Measurements from ENCODE around the gene HMG20A. TPM values are rescaled to one million over a fixed set of nuclear protein-coding genes. Genes with fewer than 3 reads are reported as not detected.
A peak's percentile ranks its signal among the peaks of the same experiment; 100 is the strongest.

Gene HMG20A
- total RNA-seq, 1 experiment from 2014 or later = 62.2 TPM

DNA sequence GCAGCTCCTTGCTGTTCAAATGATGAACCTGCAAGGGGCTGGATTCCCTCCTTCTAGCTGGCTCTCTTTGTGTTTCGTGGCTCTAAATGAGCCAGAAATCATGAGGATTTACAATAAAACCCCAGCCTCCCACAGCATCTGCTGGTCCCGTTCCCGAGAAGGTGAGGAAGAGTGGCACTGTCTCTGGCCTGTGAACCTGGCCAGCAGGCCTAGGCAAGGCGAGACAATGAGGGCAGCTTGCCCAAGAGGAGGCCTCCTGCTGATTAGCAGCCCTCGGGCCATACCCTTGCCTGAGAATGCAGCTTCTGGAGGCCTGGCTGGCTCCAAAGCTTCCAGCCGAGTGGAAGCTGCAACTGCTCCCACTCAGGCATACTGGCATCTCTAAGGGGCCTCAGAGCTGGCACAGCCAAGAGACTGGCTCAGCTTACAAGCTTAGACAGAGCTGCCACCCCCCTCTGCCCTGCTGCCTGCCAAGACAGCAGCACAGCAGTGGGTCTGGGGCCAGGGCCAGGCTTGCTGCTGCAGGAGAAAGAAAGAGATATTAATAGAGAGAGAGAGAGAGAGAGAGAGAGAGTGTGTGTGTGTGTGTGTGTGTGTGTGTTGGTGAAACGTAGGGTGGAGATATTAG is 76.5 kb downstream of the HMG20A start:
- H3K4me1 Mint-ChIP-seq = peaks cover 56% of the 10 kb centered on the region
- TF ChIP-seq GABPB1 (CRISPR knock-in tag; IDR thresholded peaks at IDR 0.05) (no peak), NFE2L1 (CRISPR knock-in tag; IDR thresholded peaks at IDR 0.05) (no peak), PRRX2 (CRISPR knock-in tag; IDR thresholded peaks at IDR 0.05) (no peak), FOXP1 (CRISPR knock-in tag; IDR thresholded peaks at IDR 0.05; ENCODE audit: borderline replicate concordance) (no peak), ZNF317 (CRISPR knock-in tag; IDR thresholded peaks at IDR 0.05; ENCODE audit: borderline replicate concordance, low read depth) (no peak), NR1H2 (CRISPR knock-in tag; IDR thresholded peaks at IDR 0.05) (no peak), ZBTB21 (CRISPR knock-in tag; IDR thresholded peaks at IDR 0.05; ENCODE audit: borderline replicate concordance) (no peak), TEAD4 (CRISPR knock-in tag; IDR thresholded peaks at IDR 0.05) (no peak), ZNF671 (CRISPR knock-in tag; IDR thresholded peaks at IDR 0.05) (no peak), ZNF138 (CRISPR knock-in tag; conservative IDR thresholded peaks at IDR 0.05) (no peak), ZNF396 (CRISPR knock-in tag; IDR thresholded peaks at IDR 0.05; ENCODE audit: borderline replicate concordance) (no peak), ZNF263 (CRISPR knock-in tag; IDR thresholded peaks at IDR 0.05; ENCODE audit: low read depth) (no peak)
- TF ChIP-seq, protein P1, sequence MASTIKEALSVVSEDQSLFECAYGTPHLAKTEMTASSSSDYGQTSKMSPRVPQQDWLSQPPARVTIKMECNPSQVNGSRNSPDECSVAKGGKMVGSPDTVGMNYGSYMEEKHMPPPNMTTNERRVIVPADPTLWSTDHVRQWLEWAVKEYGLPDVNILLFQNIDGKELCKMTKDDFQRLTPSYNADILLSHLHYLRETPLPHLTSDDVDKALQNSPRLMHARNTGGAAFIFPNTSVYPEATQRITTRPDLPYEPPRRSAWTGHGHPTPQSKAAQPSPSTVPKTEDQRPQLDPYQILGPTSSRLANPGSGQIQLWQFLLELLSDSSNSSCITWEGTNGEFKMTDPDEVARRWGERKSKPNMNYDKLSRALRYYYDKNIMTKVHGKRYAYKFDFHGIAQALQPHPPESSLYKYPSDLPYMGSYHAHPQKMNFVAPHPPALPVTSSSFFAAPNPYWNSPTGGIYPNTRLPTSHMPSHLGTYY (CRISPR knock-in tag; IDR thresholded peaks at IDR 0.05) = no peak
- TF ChIP-seq, protein P2, sequence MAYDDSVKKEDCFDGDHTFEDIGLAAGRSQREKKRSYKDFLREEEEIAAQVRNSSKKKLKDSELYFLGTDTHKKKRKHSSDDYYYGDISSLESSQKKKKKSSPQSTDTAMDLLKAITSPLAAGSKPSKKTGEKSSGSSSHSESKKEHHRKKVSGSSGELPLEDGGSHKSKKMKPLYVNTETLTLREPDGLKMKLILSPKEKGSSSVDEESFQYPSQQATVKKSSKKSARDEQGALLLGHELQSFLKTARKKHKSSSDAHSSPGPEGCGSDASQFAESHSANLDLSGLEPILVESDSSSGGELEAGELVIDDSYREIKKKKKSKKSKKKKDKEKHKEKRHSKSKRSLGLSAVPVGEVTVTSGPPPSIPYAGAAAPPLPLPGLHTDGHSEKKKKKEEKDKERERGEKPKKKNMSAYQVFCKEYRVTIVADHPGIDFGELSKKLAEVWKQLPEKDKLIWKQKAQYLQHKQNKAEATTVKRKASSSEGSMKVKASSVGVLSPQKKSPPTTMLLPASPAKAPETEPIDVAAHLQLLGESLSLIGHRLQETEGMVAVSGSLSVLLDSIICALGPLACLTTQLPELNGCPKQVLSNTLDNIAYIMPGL (CRISPR knock-in tag; IDR thresholded peaks at IDR 0.05) = no peak
- TF ChIP-seq, protein P3, sequence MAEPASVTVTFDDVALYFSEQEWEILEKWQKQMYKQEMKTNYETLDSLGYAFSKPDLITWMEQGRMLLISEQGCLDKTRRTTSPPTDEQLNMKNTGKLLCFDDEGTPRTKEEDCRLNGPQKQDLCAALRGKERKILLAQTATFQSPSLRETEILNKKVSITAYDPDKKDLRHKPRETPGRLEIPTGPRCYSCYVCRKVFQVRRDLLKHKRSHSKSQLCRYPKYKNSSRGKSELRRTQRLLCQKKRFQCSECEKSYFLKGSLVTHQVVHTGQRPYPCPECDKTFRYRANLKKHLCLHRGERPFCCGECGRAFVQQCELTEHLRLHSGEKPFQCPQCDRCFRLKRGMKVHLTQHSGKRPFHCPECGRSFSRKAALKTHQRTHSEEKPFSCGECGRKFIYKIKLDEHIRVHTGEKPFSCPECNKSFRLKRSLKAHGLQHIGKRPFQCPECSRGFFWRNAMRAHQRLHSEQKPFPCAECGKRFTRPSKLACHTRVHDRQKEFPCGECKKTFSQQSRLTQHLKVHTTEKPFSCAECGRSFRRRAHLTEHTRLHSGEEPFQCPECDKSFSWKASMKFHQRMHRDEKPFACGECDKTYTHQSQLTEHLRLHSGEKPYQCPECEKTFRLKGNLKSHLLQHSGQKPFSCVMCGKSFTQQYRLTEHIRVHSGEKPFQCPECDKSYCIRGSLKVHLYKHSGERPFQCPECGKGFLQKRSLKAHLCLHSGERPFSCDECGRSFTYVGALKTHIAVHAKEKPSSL (CRISPR knock-in tag; conservative IDR thresholded peaks at IDR 0.05) = no peak
- ChIA-PET POLR2A (interaction anchor here (0.9 to 1.8 kb wide), 3 partner anchors 14 to 71 kb away, joined by 3 to 10 read pairs (median 4); no protein-coding TSS in a partner anchor), CTCF (interaction anchor here (0.6 to 12.1 kb wide), 60 partner anchors 10 to 524 kb away, joined by 3 to 242 read pairs (median 4); partner anchors contain the start of genes HMG20A and PEAK1)
- no peaks in the 10 kb centered on the region; the same call in 1 of the 2 replicates for H3K27me3 Mint-ChIP-seq (ENCODE audit: low read depth)
- ATAC-seq = peak; percentile 44
- no peak overlapping the region for H3K4me3 Mint-ChIP-seq
- peak; percentile 42 for DNase-seq (ENCODE audit: low spot score)
- H3K36me3 Mint-ChIP-seq = no peaks in the 10 kb centered on the region
- H3K27ac Mint-ChIP-seq = peak overlapping the region; percentile 51; the same call in 1 of the 2 replicates
- H3K9me3 Mint-ChIP-seq = no peaks in the 10 kb centered on the region

DNA sequence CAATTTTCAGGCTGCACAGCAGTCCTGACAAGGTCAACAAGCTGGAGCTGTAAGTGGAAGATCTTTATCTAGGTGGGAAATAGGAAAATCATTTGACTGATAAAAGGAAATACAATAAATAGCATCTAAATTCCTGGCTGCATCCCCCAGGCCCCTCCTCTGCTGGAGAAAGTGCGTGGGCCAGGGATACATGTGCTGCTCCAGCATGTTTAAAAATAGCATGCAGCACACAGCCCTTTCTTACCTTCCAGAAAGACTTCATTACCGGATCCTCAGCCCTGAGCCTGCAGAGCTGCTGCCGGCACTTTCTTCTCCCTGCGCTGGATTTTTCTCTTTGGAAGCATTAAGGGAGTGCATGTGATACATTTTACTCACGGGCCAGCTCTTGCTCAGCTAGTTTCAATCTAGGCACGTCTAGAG is 77.3 kb downstream of the HMG20A start:
- Mint-ChIP-seq H3K27ac (no peak overlapping the region), H3K4me3 (no peak overlapping the region), H3K9me3 (no peaks in the 10 kb centered on the region), H3K36me3 (no peaks in the 10 kb centered on the region), H3K27me3 (ENCODE audit: low read depth) (no peaks in the 10 kb centered on the region; the same call in 1 of the 2 replicates), H3K4me1 (peaks cover 62% of the 10 kb centered on the region)
- ChIA-PET POLR2A (interaction anchor here (1.8 kb wide), 1 partner anchor 15 kb away, joined by 4 read pairs; no protein-coding TSS in a partner anchor), CTCF (interaction anchor here (0.7 to 12.1 kb wide), 25 partner anchors 10 to 463 kb away, joined by 3 to 242 read pairs (median 9); partner anchors contain the start of gene HMG20A)
- no peak for ATAC-seq
- TF ChIP-seq GTF2I (CRISPR knock-in tag; conservative IDR thresholded peaks at IDR 0.05) = no peak
- no peak for TF ChIP-seq ZNF671 (CRISPR knock-in tag; IDR thresholded peaks at IDR 0.05)
- no peak for TF ChIP-seq SP1 (CRISPR knock-in tag; conservative IDR thresholded peaks at IDR 0.05)
- TF ChIP-seq, protein P1 (CRISPR knock-in tag; IDR thresholded peaks at IDR 0.05) = no peak
- no peak for TF ChIP-seq FOXK1 (CRISPR knock-in tag; IDR thresholded peaks at IDR 0.05)
- TF ChIP-seq ZNF263 (CRISPR knock-in tag; IDR thresholded peaks at IDR 0.05; ENCODE audit: low read depth) = no peak
- TF ChIP-seq, protein P4, sequence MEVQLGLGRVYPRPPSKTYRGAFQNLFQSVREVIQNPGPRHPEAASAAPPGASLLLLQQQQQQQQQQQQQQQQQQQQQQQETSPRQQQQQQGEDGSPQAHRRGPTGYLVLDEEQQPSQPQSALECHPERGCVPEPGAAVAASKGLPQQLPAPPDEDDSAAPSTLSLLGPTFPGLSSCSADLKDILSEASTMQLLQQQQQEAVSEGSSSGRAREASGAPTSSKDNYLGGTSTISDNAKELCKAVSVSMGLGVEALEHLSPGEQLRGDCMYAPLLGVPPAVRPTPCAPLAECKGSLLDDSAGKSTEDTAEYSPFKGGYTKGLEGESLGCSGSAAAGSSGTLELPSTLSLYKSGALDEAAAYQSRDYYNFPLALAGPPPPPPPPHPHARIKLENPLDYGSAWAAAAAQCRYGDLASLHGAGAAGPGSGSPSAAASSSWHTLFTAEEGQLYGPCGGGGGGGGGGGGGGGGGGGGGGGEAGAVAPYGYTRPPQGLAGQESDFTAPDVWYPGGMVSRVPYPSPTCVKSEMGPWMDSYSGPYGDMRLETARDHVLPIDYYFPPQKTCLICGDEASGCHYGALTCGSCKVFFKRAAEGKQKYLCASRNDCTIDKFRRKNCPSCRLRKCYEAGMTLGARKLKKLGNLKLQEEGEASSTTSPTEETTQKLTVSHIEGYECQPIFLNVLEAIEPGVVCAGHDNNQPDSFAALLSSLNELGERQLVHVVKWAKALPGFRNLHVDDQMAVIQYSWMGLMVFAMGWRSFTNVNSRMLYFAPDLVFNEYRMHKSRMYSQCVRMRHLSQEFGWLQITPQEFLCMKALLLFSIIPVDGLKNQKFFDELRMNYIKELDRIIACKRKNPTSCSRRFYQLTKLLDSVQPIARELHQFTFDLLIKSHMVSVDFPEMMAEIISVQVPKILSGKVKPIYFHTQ (CRISPR knock-in tag; IDR thresholded peaks at IDR 0.05) = no peak
- TF ChIP-seq IRF2 (CRISPR knock-in tag; IDR thresholded peaks at IDR 0.05; ENCODE audit: borderline replicate concordance, low read depth) = no peak
- TF ChIP-seq, protein P5, sequence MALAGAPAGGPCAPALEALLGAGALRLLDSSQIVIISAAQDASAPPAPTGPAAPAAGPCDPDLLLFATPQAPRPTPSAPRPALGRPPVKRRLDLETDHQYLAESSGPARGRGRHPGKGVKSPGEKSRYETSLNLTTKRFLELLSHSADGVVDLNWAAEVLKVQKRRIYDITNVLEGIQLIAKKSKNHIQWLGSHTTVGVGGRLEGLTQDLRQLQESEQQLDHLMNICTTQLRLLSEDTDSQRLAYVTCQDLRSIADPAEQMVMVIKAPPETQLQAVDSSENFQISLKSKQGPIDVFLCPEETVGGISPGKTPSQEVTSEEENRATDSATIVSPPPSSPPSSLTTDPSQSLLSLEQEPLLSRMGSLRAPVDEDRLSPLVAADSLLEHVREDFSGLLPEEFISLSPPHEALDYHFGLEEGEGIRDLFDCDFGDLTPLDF (CRISPR knock-in tag; IDR thresholded peaks at IDR 0.05) = no peak
- TF ChIP-seq MXD4 (CRISPR knock-in tag; IDR thresholded peaks at IDR 0.05; ENCODE audit: borderline replicate concordance) = no peak
- DNase-seq (ENCODE audit: low spot score) = no peak

Measured in WTC11 (cell line).